Karpas-422 (cell line): ENCODE measurements around the gene ZSWIM4. TPM values are rescaled to one million over a fixed set of nuclear protein-coding genes. Genes with fewer than 3 reads are reported as not detected.
A peak's percentile ranks its signal among the peaks of the same experiment; 100 is the strongest.
"Not testable (repeated sequence)": the region's sequence is repeated elsewhere in the genome, so short reads cannot be mapped to it uniquely, and the experiment has no call there.

Experiments used
- DNase-seq: peaks from one replicate; pipeline ENCODE4 v3.0.0-alpha.2; 2015
- H2AFZ ChIP-seq: fragments of 200-600 bp; sonication (generic); 2 replicates; pipeline ENCODE4 v1.6.1; 2014; ENCODE audit warnings: antibody characterized with exemption, low read length, mixed read lengths
- H3K27ac ChIP-seq: fragments of 200-600 bp; sonication (generic); 2 replicates; pipeline ENCODE4 v1.5.1; 2014; ENCODE audit warnings: mild to moderate bottlenecking, low read length, moderate library complexity
- H3K27me3 ChIP-seq: fragments of 200-600 bp; sonication (generic); 2 replicates; pipeline ENCODE4 v1.6.1; 2014; ENCODE audit warnings: low read length, mixed read lengths
- H3K36me3 ChIP-seq: fragments of 200-600 bp; sonication (generic); 2 replicates; pipeline ENCODE4 v1.6.1; 2014; ENCODE audit warnings: low read length, mixed read lengths; ENCODE audit not compliant: insufficient read depth
- H3K4me1 ChIP-seq: fragments of 200-600 bp; sonication (generic); 2 replicates; pipeline ENCODE4 v1.6.1; 2014; ENCODE audit warnings: mild to moderate bottlenecking, low read length, mixed read lengths
- H3K4me2 ChIP-seq: fragments of 200-600 bp; sonication (generic); 2 replicates; pipeline ENCODE4 v1.6.1; 2014; ENCODE audit warnings: low read length, low read depth, mild to moderate bottlenecking; ENCODE audit not compliant: poor library complexity, severe bottlenecking
- H3K4me3 ChIP-seq: fragments of 200-600 bp; sonication (generic); 2 replicates; pipeline ENCODE4 v1.5.1; 2014; ENCODE audit warnings: mild to moderate bottlenecking, antibody characterized with exemption, low read length, mixed read lengths
- H3K79me2 ChIP-seq: fragments of 200-600 bp; sonication (generic); 2 replicates; pipeline ENCODE4 v1.6.1; 2014; ENCODE audit warnings: mild to moderate bottlenecking, low read length, mixed read lengths
- H3K9ac ChIP-seq: fragments of 200-600 bp; sonication (generic); 2 replicates; pipeline ENCODE4 v1.6.0; 2014; ENCODE audit warnings: low read length
- H3K9me2 ChIP-seq: fragments of 200-600 bp; sonication (generic), shearing (Covaris generic); replicated peaks from 2 replicates; pipeline ENCODE4 v1.6.0; 2014; ENCODE audit warnings: mild to moderate bottlenecking, low read length, moderate library complexity; ENCODE audit not compliant: insufficient read depth
- H3K9me3 ChIP-seq: fragments of 300-700, 200-600 bp; sonication (generic); 2 replicates; pipeline ENCODE4 v1.6.1; 2014; ENCODE audit warnings: low read length, mixed read lengths
- H4K20me1 ChIP-seq: fragments of 200-600 bp; sonication (generic); 2 replicates; pipeline ENCODE4 v1.6.1; 2014; ENCODE audit warnings: mild to moderate bottlenecking, antibody characterized with exemption, low read length, low read depth; ENCODE audit not compliant: insufficient read depth
- total RNA-seq: library from RNA; depleted of rRNA; stranded (reverse); fragments of >200 nt; shearing (Covaris generic); gene quantifications from 2 replicates; pipeline ENCODE4 v1.2.3, GENCODE V29; 2014; ENCODE audit warnings: low replicate concordance

The ZSWIM4 gene
- total RNA-seq, 1 experiment from 2014 or later: 7.3 TPM

- H3K9ac ChIP-seq: no peak overlapping the region
- no peaks in the 10 kb centered on the region for H3K79me2 ChIP-seq
- no peaks in the 10 kb centered on the region for H4K20me1 ChIP-seq
- H3K4me1 ChIP-seq: peaks cover 22% of the 10 kb centered on the region
- H3K4me2 ChIP-seq: no peak overlapping the region
- H2AFZ ChIP-seq: no peak overlapping the region
- DNase-seq: no peak
- 0 out of 2 replicates have a peak, but pooled peaks cover 8% of the 10 kb centered on the region for H3K36me3 ChIP-seq
- no peak overlapping the region for H3K4me3 ChIP-seq
- H3K27ac ChIP-seq: no peak overlapping the region
- H3K9me3 ChIP-seq: no peaks in the 10 kb centered on the region
- no peaks in the 10 kb centered on the region for H3K9me2 ChIP-seq
- H3K27me3 ChIP-seq: no peaks in the 10 kb centered on the region
Observed at GRCh38 chr19:13782537-13782936, 12.7 kb upstream of the ZSWIM4 start.

GRCh38 chr19:13783565-13784500 is 11.4 kb upstream of the ZSWIM4 start:
- Histone ChIP-seq H3K36me3 (no peaks in the 10 kb centered on the region), H3K27ac (no peak overlapping the region), H3K4me1 (peaks cover 25% of the 10 kb centered on the region), H2AFZ (no peak overlapping the region), H4K20me1 (no peaks in the 10 kb centered on the region), H3K79me2 (no peaks in the 10 kb centered on the region), H3K9ac (no peak overlapping the region), H3K9me3 (no peaks in the 10 kb centered on the region), H3K27me3 (no peaks in the 10 kb centered on the region), H3K4me3 (no peak overlapping the region), H3K4me2 (peak overlapping the region; percentile 49), H3K9me2 (no peaks in the 10 kb centered on the region)
- DNase-seq: peak; percentile 72

GRCh38 chr19:13784731-13785452 is 10.4 kb upstream of the ZSWIM4 start:
- Histone ChIP-seq H3K4me3 (no peak overlapping the region), H4K20me1 (no peaks in the 10 kb centered on the region), H3K9ac (no peak overlapping the region), H2AFZ (no peak overlapping the region), H3K27me3 (no peaks in the 10 kb centered on the region), H3K4me2 (no peak overlapping the region), H3K36me3 (no peaks in the 10 kb centered on the region), H3K79me2 (no peaks in the 10 kb centered on the region), H3K9me2 (no peaks in the 10 kb centered on the region), H3K4me1 (peaks cover 25% of the 10 kb centered on the region), H3K9me3 (no peaks in the 10 kb centered on the region), H3K27ac (no peak overlapping the region)
- DNase-seq: peak; percentile 83

- no peak overlapping the region for H3K9ac ChIP-seq
- peaks cover 15% of the 10 kb centered on the region for H3K4me1 ChIP-seq
- H3K4me3 ChIP-seq: no peak overlapping the region
- no peak for DNase-seq
- no peak overlapping the region for H2AFZ ChIP-seq
- H3K9me2 ChIP-seq: no peaks in the 10 kb centered on the region
- no peak overlapping the region for H3K4me2 ChIP-seq
- no peaks in the 10 kb centered on the region for H4K20me1 ChIP-seq
- H3K79me2 ChIP-seq: no peaks in the 10 kb centered on the region
- H3K9me3 ChIP-seq: no peaks in the 10 kb centered on the region
- no peaks in the 10 kb centered on the region for H3K27me3 ChIP-seq
- H3K27ac ChIP-seq: no peak overlapping the region
- H3K36me3 ChIP-seq: no peaks in the 10 kb centered on the region
Observed at GRCh38 chr19:13788991-13789390, 6.3 kb upstream of the ZSWIM4 start.

- no peaks in the 10 kb centered on the region for H3K27me3 ChIP-seq
- no peak for DNase-seq
- no peak overlapping the region for H3K9ac ChIP-seq
- no peaks in the 10 kb centered on the region for H3K36me3 ChIP-seq
- H3K4me3 ChIP-seq: no peak overlapping the region
- no peaks in the 10 kb centered on the region for H3K9me2 ChIP-seq
- H4K20me1 ChIP-seq: no peaks in the 10 kb centered on the region
- H3K9me3 ChIP-seq: no peaks in the 10 kb centered on the region
- no peak overlapping the region for H3K27ac ChIP-seq
- H3K4me1 ChIP-seq: peaks cover 9% of the 10 kb centered on the region
- no peaks in the 10 kb centered on the region for H3K79me2 ChIP-seq
- no peak overlapping the region for H2AFZ ChIP-seq
- H3K4me2 ChIP-seq: no peak overlapping the region
Observed at GRCh38 chr19:13790354-13790753, 4.9 kb upstream of the ZSWIM4 start.

GRCh38 chr19:13793317-13793716 is 1.9 kb upstream of the ZSWIM4 start:
- H3K9me2 ChIP-seq, H3K4me2 ChIP-seq, H4K20me1 ChIP-seq, H2AFZ ChIP-seq, H3K79me2 ChIP-seq, DNase-seq, H3K27me3 ChIP-seq, H3K9me3 ChIP-seq, H3K36me3 ChIP-seq, H3K9ac ChIP-seq, H3K4me3 ChIP-seq, H3K27ac ChIP-seq: not testable (repeated sequence)
- H3K4me1 ChIP-seq: peaks cover 18% of the 10 kb centered on the region

- Histone ChIP-seq H3K9me2 (no peaks in the 10 kb centered on the region), H3K27me3 (no peaks in the 10 kb centered on the region), H3K79me2 (peaks cover 2% of the 10 kb centered on the region; the same call in 1 of the 2 replicates), H2AFZ (peak overlapping the region; percentile 86; the same call in 1 of the 2 replicates), H3K9ac (peak overlapping the region; percentile 72), H3K27ac (no peak overlapping the region), H3K9me3 (no peaks in the 10 kb centered on the region), H3K4me3 (peak overlapping the region; percentile 85), H3K4me1 (peaks cover 18% of the 10 kb centered on the region), H3K4me2 (peak overlapping the region; percentile 91), H3K36me3 (no peaks in the 10 kb centered on the region), H4K20me1 (no peaks in the 10 kb centered on the region)
- no peak for DNase-seq
Observed at GRCh38 chr19:13794398-13794756, 866 bp upstream of the ZSWIM4 start.

- H2AFZ ChIP-seq: peak overlapping the region; percentile 91; the same call in 1 of the 2 replicates
Observed at GRCh38 chr19:13795595-13796300, 505 bp downstream of the ZSWIM4 start.

More at GRCh38 chr19:13795595-13796300, 505 bp downstream of the ZSWIM4 start:
- Histone ChIP-seq H3K27me3 (no peaks in the 10 kb centered on the region), H3K9me3 (no peaks in the 10 kb centered on the region), H3K9me2 (no peaks in the 10 kb centered on the region), H3K36me3 (no peaks in the 10 kb centered on the region), H4K20me1 (no peaks in the 10 kb centered on the region), H3K9ac (peak overlapping the region; percentile 85), H3K4me3 (peak overlapping the region; percentile 85), H3K27ac (no peak overlapping the region), H3K4me2 (peak overlapping the region; percentile 88), H3K4me1 (peaks cover 18% of the 10 kb centered on the region), H3K79me2 (peaks cover 2% of the 10 kb centered on the region; the same call in 1 of the 2 replicates)
- no peak for DNase-seq
